H7 (cell line): ENCODE measurements around the gene ANK2. TPM values are rescaled to one million over a fixed set of nuclear protein-coding genes. Genes with fewer than 3 reads are reported as not detected.
"Not testable (repeated sequence)": the region's sequence is repeated elsewhere in the genome, so short reads cannot be mapped to it uniquely, and the experiment has no call there.

Experiments used
- DNase-seq: peaks from one replicate; pipeline ENCODE4 v3.0.0; 2012
- H3K27me3 ChIP-seq: 2 replicates; pipeline ENCODE4 v1.6.0; 2011; ENCODE audit warnings: mild to moderate bottlenecking, low read length; ENCODE audit not compliant: control insufficient read depth, insufficient read depth
- H3K36me3 ChIP-seq: replicated peaks from 2 replicates; pipeline ENCODE4 v1.5.1; 2011; ENCODE audit warnings: low read length; ENCODE audit not compliant: control insufficient read depth, insufficient read depth
- H3K4me3 ChIP-seq: 2 replicates; pipeline ENCODE4 v1.5.1; 2011; ENCODE audit warnings: low read depth, mild to moderate bottlenecking, control low read depth, low read length, moderate library complexity; ENCODE audit not compliant: insufficient read depth
- total RNA-seq: library from RNA; depleted of rRNA; stranded (reverse); fragments of >200 nt; shearing (Covaris generic); gene quantifications from 2 replicates; pipeline ENCODE4 v1.2.3, GENCODE V29; 2014

Gene ANK2
- total RNA-seq, 1 experiment from 2014 or later: 13.3 TPM

GRCh38 chr4:113209153-113209552 lies 159.7 kb downstream of the ANK2 start:
- DNase-seq: no peak
- no peaks in the 10 kb centered on the region for H3K36me3 ChIP-seq
- H3K27me3 ChIP-seq: no peaks in the 10 kb centered on the region
- no peak overlapping the region for H3K4me3 ChIP-seq

DNA sequence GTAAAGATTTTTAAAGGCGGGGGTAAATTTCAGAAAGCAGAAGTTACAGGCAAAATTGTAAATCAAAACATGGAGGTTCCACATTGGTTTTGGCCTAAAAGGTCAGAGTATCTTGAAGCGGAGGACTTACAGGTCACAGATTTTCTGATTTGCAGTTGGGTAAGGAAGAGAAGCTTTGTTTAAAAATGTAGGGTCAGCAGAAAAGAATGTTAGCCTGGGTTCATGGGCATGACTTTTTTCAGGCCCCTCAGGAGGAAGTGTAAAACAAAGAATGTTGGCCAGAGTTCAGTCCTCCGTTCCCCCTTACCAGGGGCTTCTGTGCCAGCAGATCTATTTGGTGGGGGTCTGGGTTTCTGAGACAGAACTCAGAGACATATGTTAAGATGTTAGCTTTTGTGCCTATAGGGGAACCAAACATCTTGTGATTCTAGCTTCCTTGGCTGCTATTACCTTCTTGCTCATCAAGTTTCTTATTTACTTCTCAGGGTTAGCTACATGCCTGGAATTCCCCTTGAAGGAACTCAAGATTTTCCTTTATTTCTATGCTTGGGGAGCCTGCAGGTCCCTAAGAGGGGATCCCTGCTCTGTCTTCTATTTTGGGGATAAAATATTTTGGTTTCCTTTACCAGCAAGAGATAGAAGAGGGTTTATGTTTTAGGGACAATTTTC lies 160.3 kb downstream of the ANK2 start:
- Histone ChIP-seq H3K27me3 (no peaks in the 10 kb centered on the region), H3K36me3 (no peaks in the 10 kb centered on the region), H3K4me3 (no peak overlapping the region)
- no peak for DNase-seq

DNA sequence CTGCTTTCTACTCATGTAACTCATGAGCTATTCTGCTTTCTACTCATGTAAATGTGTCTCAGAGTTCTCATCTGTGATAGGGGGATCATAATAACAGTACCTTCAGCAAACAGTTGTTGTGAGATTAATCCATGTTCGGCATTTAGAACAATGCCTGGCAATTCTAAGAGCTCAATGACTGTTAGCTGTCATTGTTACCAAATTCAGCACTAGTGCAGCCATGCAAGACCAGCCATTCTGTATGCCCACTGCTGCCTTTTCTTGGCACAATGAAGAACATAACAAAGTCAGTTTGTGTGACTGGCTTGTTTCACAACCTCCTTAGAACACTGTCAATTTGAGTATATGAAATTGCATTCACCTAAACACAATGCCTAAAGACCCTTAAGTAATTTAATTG lies 163.2 kb downstream of the ANK2 start:
- no peak overlapping the region for H3K4me3 ChIP-seq
- DNase-seq: no peak
- H3K27me3 ChIP-seq: no peaks in the 10 kb centered on the region
- H3K36me3 ChIP-seq: no peaks in the 10 kb centered on the region

GRCh38 chr4:113221990-113222389 lies 172.5 kb downstream of the ANK2 start:
- Histone ChIP-seq H3K36me3 (no peaks in the 10 kb centered on the region), H3K4me3 (no peak overlapping the region), H3K27me3 (no peaks in the 10 kb centered on the region)
- DNase-seq: no peak

- Histone ChIP-seq H3K4me3 (no peak overlapping the region), H3K36me3 (no peaks in the 10 kb centered on the region), H3K27me3 (no peaks in the 10 kb centered on the region)
- no peak for DNase-seq
Observed at GRCh38 chr4:113222471-113222870, 173.0 kb downstream of the ANK2 start.

DNA sequence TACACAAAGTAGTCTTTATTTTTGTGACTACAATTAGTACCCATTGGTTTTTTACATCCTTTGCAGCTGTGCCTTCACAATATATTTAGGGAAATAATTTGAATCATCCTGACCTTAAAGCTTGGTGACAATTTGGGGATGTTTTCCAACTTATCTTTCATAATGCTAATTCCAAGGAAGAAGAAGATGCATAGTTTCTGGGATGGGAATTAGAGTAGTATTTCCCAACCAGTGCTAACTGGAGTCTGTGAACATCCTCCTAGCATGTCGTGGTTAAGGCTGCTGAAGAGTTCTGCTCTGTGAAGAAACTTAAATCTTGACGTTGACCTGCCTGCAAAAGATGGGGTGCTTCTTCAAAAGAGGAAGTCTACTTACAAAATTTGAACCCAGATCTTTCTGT lies 173.5 kb downstream of the ANK2 start:
- Histone ChIP-seq H3K36me3 (no peaks in the 10 kb centered on the region), H3K27me3 (no peaks in the 10 kb centered on the region)
- DNase-seq: no peak

DNA sequence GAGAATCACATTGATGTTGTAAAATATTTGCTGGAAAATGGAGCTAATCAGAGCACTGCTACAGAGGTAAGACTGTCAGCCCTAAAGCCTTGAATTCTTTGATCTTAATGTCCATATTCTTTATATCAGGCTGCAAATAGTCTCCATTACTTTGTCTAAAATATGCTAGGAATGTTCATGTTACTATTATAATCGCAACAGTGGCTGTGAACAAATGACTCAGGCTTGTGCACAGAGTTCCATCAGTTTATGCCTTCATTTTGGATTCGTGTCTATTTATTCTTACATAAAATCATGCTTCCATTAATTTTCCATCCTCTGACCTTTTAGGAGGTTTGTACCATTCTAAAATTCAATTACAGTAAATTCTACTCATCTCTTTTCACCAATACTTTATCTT lies 182.7 kb downstream of the ANK2 start:
- Histone ChIP-seq H3K4me3 (no peak overlapping the region), H3K27me3 (no peaks in the 10 kb centered on the region), H3K36me3 (no peaks in the 10 kb centered on the region)
- no peak for DNase-seq

More for the DNA sequence above, 173.5 kb downstream of the ANK2 start:
- no peak overlapping the region for H3K4me3 ChIP-seq

GRCh38 chr4:113236916-113237315 lies 187.5 kb downstream of the ANK2 start:
- Histone ChIP-seq H3K36me3 (no peaks in the 10 kb centered on the region), H3K27me3 (no peaks in the 10 kb centered on the region), H3K4me3 (no peak overlapping the region)
- no peak for DNase-seq

GRCh38 chr4:113243312-113243711 lies 193.9 kb downstream of the ANK2 start:
- DNase-seq: no peak
- Histone ChIP-seq H3K36me3 (no peaks in the 10 kb centered on the region), H3K4me3 (no peak overlapping the region), H3K27me3 (no peaks in the 10 kb centered on the region)

GRCh38 chr4:113244747-113245146 lies 195.3 kb downstream of the ANK2 start:
- not testable (repeated sequence) for H3K27me3 ChIP-seq, H3K4me3 ChIP-seq, H3K36me3 ChIP-seq, DNase-seq

DNA sequence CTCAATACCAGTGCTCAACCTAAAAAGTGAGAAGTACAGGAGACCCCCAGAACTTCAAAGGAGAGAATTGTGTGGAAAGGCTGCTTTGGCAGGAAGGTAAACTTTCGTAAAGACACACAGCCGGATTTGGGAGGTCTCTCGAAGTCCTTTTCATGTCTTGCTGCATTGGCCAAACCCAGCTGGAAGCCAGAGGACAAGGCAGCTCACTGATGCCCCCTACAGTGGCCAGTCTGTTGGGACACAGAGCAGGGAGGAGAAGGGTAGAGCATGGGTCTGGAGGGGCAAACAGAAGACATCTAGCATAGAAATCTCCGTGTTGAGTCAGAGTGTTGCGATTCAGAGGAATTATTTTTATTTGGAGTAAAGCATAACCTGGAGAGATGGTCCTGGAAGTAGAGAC lies 198.9 kb downstream of the ANK2 start:
- DNase-seq: peak; percentile 21
- Histone ChIP-seq H3K36me3 (no peaks in the 10 kb centered on the region), H3K27me3 (no peaks in the 10 kb centered on the region), H3K4me3 (no peak overlapping the region)

GRCh38 chr4:113255628-113256027 lies 206.2 kb downstream of the ANK2 start:
- no peak overlapping the region for H3K4me3 ChIP-seq
- no peak for DNase-seq
- no peaks in the 10 kb centered on the region for H3K27me3 ChIP-seq
- H3K36me3 ChIP-seq: peaks cover 3% of the 10 kb centered on the region

GRCh38 chr4:113256946-113257345 lies 207.5 kb downstream of the ANK2 start:
- DNase-seq: no peak
- Histone ChIP-seq H3K36me3 (peaks cover 3% of the 10 kb centered on the region), H3K4me3 (no peak overlapping the region), H3K27me3 (no peaks in the 10 kb centered on the region)

DNA sequence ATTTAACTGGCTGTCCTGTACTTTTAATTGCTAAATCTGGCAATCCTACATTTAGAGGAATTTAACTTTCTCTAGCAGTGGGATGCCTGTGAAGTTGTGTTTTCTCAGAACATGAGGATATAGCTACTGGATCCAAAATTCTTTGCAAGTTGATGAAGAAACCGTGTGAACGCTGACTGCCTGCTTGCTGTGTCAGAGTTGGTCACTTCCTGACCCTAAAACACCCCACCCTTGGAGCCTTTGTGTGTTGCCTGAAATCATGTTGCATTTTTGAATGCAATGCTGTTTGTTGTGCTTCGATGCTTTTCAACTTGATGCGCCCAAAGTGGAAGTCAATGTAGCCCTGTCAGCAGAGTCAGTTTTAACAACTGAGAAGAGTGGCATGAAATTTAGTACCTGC lies 211.2 kb downstream of the ANK2 start:
- no peak overlapping the region for H3K4me3 ChIP-seq
- no peak for DNase-seq
- H3K27me3 ChIP-seq: no peaks in the 10 kb centered on the region
- H3K36me3 ChIP-seq: peaks cover 3% of the 10 kb centered on the region

DNA sequence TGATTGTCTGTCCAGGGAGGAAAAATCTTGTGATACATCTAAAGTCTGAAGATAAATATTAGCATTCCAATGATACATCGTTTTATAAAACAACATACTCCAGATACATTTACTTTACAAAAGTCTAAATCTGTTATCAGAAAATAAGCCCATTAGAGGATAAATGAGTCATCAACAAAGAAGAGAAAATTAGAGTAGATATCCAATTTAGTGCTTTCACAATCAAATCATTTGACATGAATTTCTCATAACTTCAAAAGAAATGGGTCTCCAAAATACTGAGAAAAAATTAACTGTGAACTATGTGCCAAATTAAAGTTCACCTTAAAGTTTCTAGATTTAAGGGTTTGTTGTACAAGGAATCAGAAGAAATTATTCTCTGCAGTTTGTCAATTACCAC lies 213.8 kb downstream of the ANK2 start:
- Histone ChIP-seq H3K36me3 (no peaks in the 10 kb centered on the region), H3K4me3 (no peak overlapping the region), H3K27me3 (no peaks in the 10 kb centered on the region)
- DNase-seq: no peak
